Measurements from ENCODE around the gene NCKAP1.

GRCh38 chr2:182924306-182924705, 114.0 kb downstream of the NCKAP1 start:
- TF ChIP-seq CTCF (IDR thresholded peaks at IDR 0.05) (no peak), POLR2A (IDR thresholded peaks at IDR 0.05) (no peak), EP300 (IDR thresholded peaks at IDR 0.05) (no peak)

Measured in sigmoid colon (tissue), 4 donors.